ENCODE results near the gene PCK1.

The PCK1 gene

GRCh38 chr20:57577679-57578475 is 17.0 kb downstream of the PCK1 start:
- DNase-seq, result no peak

- DNase-seq, result no peak
Observed at GRCh38 chr20:57578476-57579165, 17.7 kb downstream of the PCK1 start.

GRCh38 chr20:57579331-57579897 is 18.5 kb downstream of the PCK1 start:
- DNase-seq, result no peak

GRCh38 chr20:57579898-57580447 is 19.1 kb downstream of the PCK1 start:
- DNase-seq, result peak; percentile 55

GRCh38 chr20:57580478-57581201 is 19.7 kb downstream of the PCK1 start:
- DNase-seq, result no peak

- no peak for DNase-seq
Observed at GRCh38 chr20:57581202-57582028, 20.5 kb downstream of the PCK1 start.

- DNase-seq, result no peak
Observed at GRCh38 chr20:57582029-57582378, 21.1 kb downstream of the PCK1 start.

GRCh38 chr20:57582432-57583288 is 21.8 kb downstream of the PCK1 start:
- DNase-seq, result peak; percentile 29

GRCh38 chr20:57583289-57584257 is 22.7 kb downstream of the PCK1 start:
- DNase-seq, result no peak

GRCh38 chr20:57584768-57585461 is 24.0 kb downstream of the PCK1 start:
- DNase-seq, result peak; percentile 17

GRCh38 chr20:57585466-57586213 is 24.7 kb downstream of the PCK1 start:
- no peak for DNase-seq

GRCh38 chr20:57586370-57586793 is 25.5 kb downstream of the PCK1 start:
- DNase-seq, result no peak

- no peak for DNase-seq
Observed at GRCh38 chr20:57586943-57587277, 26.0 kb downstream of the PCK1 start.

- DNase-seq, result no peak
Observed at GRCh38 chr20:57587278-57587988, 26.5 kb downstream of the PCK1 start.

- DNase-seq, result no peak
Observed at GRCh38 chr20:57587989-57588377, 27.1 kb downstream of the PCK1 start.

GRCh38 chr20:57588596-57588995 is 27.7 kb downstream of the PCK1 start:
- no peak for DNase-seq

- no peak for DNase-seq
Observed at GRCh38 chr20:57589123-57589727, 28.3 kb downstream of the PCK1 start.

Data from NCI-H526 treated with DMSO at 0.1 percent for 48 hours (cell line).